Spleen (tissue), 11 donors: Measurements from ENCODE around the gene IL15. TPM values are rescaled to one million over a fixed set of nuclear protein-coding genes. Genes with fewer than 3 reads are reported as not detected.
A peak's percentile ranks its signal among the peaks of the same experiment; 100 is the strongest.

Experiments
- DNase-seq: peaks from one replicate; pipeline ENCODE4 v3.0.0-alpha.2; 2020
- H3K27ac ChIP-seq, 8 donors: fragments of 200-600 bp; sonication (generic) in 7 of 8; 1 replicate in 4 of 8; 2 replicates in 4 of 8; pipeline versions ENCODE4 v1.5.0 to v1.8.0; 2016 to 2021; ENCODE audit warnings: inconsistent platforms in 4 of 8, mild to moderate bottlenecking in 4 of 8, moderate library complexity in 1 of 8
- H3K27me3 ChIP-seq, 7 donors: fragments of 200-600 bp; sonication (generic) in 6 of 7; replicated peaks in 1 of 7; 1 replicate in 4 of 7; 2 replicates in 3 of 7; pipeline versions ENCODE4 v1.5.0 to v1.8.0; 2016 to 2021; ENCODE audit warnings: inconsistent platforms in 3 of 7, mild to moderate bottlenecking in 1 of 7
- H3K36me3 ChIP-seq, 6 donors: fragments of 200-600 bp; sonication (generic) in 5 of 6; 1 replicate in 4 of 6; 2 replicates in 2 of 6; pipeline versions ENCODE4 v1.5.0 to v1.8.0; 2016 to 2021; ENCODE audit warnings: inconsistent platforms in 2 of 6
- H3K4me1 ChIP-seq, 6 donors: fragments of 200-600 bp; sonication (generic) in 5 of 6; 1 replicate in 3 of 6; 2 replicates in 3 of 6; pipeline versions ENCODE4 v1.5.0 to v1.8.0; 2016 to 2021; ENCODE audit warnings: inconsistent platforms in 3 of 6
- H3K4me3 ChIP-seq, 8 donors: fragments of 200-600 bp; sonication (generic) in 7 of 8; 1 replicate in 4 of 8; 2 replicates in 4 of 8; pipeline versions ENCODE4 v1.5.0 to v1.8.0; 2016 to 2021; ENCODE audit warnings: inconsistent platforms in 4 of 8, mild to moderate bottlenecking in 4 of 8, moderate library complexity in 2 of 8
- H3K9me3 ChIP-seq, 8 donors: fragments of 200-600 bp; sonication (generic) in 7 of 8; 1 replicate in 4 of 8; 2 replicates in 4 of 8; pipeline versions ENCODE4 v1.5.0 to v1.8.0; 2016 to 2021; ENCODE audit warnings: inconsistent platforms in 4 of 8
- POLR2A ChIP-seq, 3 donors: fragments of 450-650 bp; IDR thresholded peaks; one replicate each; pipeline ENCODE4 v1.5.1; 2017; ENCODE audit warnings: antibody characterized with exemption in 3 of 3, mild to moderate bottlenecking in 1 of 3
- POLR2AphosphoS5 ChIP-seq, 3 donors: sonication (generic); formaldehyde crosslinking; IDR thresholded peaks; one replicate each; pipeline ENCODE4 v1.5.1; 2017; ENCODE audit warnings: antibody characterized with exemption in 3 of 3
- WGBS, 5 donors: extraction: QIAGEN DNeasy Blood & Tissue Kit in 3 of 5; methylation state at CpG; one replicate each; pipeline versions ENCODE4 v1.1.5 to v1.1.7; 2013 to 2018; 5-methylcytosine and 5-hydroxymethylcytosine counted together
- intact Hi-C: fragments of 100-400 bp; cut with DNase I; formaldehyde crosslinking; loops from one replicate; pipeline ENCODE4 v1.15.0; 2023; ENCODE audit warnings: low total_unique reads
- polyA plus RNA-seq, 3 donors: library from polyadenylated mRNA; stranded (reverse); fragments of 200-250 nt; gene quantifications; one replicate each; pipeline ENCODE4 v1.2.1, GENCODE V29; 2013
- total RNA-seq, 7 donors: library from RNA; depleted of rRNA in 3 of 7; stranded (reverse); fragments of >200 nt in 3 of 7; fragmentation: NEBNext Ultra II Directional in 4 of 7; extraction: Animal tissue kit (Norgen Biotek cat#: 25700) in 4 of 7; gene quantifications; one replicate each; pipeline versions ENCODE4 v1.1.0 to v1.2.1, GENCODE V29; 2016 to 2021
- TF ChIP-seq, protein P1 (sequence below), 11 experiments: fragments of 200-600 bp in 7 of 11; fragments of 450-650 bp in 4 of 11; sonication (generic) in 4 of 11; IDR thresholded peaks in 8 of 11; conservative IDR thresholded peaks in 3 of 11; 1 replicate in 7 of 11; 2 replicates in 4 of 11; pipeline versions ENCODE4 v1.4.0 to v1.8.0; 2016 to 2021; ENCODE audit warnings: antibody characterized with exemption in 11 of 11, inconsistent platforms in 4 of 11, mild to moderate bottlenecking in 1 of 11
- donor health status: healthy with polysubstance abuse.
- donor health status: DM: no; HTN: no; CAD: no; lungs with moderate emphysema.
- donor health status: DM: no; HTN: no; CAD: no.
- donor health status: Bipolar disorder and iron deficiency.
- donor health status: healthy.
- donor health status: DM: no; HTN: no; CAD: no.
- donor health status: DM: yes; HTN: yes; CAD: no.

The IL15 gene
- total and polyA plus RNA-seq, 10 donors = 15.9 to 37.0 (median 21.1) TPM

DNA sequence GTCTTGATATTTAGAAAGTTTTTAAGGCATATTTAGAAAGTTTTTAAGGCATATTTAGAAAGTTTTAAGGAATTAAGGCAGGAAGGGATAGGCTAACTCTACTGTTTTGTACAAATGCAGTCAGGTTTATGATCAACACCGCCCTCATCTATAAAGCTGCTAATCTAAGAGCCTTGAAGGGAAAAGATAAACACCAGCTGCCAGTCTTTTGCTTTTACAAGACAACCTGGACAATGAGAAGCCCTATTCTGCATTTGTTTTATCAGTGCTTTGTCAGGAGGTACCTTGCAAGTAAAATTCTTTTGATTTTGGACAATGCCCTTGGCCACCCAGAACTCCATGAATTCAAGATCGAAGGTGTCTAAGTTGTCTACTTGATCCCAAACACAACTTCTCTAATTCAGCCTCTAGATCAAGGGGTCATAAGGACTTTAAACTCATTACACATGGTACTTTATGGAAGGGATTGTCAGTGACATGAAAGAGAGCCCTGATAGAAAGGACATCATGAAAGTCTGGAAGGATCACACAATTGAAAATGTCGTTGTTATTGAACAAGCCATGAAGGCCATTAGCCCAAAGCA lies 39.8 kb downstream of the IL15 start:
- TF ChIP-seq POLR2A (IDR thresholded peaks at IDR 0.05) (no peak), POLR2AphosphoS5 (IDR thresholded peaks at IDR 0.05) (no peak)
- TF ChIP-seq, protein P1, sequence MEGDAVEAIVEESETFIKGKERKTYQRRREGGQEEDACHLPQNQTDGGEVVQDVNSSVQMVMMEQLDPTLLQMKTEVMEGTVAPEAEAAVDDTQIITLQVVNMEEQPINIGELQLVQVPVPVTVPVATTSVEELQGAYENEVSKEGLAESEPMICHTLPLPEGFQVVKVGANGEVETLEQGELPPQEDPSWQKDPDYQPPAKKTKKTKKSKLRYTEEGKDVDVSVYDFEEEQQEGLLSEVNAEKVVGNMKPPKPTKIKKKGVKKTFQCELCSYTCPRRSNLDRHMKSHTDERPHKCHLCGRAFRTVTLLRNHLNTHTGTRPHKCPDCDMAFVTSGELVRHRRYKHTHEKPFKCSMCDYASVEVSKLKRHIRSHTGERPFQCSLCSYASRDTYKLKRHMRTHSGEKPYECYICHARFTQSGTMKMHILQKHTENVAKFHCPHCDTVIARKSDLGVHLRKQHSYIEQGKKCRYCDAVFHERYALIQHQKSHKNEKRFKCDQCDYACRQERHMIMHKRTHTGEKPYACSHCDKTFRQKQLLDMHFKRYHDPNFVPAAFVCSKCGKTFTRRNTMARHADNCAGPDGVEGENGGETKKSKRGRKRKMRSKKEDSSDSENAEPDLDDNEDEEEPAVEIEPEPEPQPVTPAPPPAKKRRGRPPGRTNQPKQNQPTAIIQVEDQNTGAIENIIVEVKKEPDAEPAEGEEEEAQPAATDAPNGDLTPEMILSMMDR (IDR thresholded peaks at IDR 0.05 in 8 of 11, conservative IDR thresholded peaks at IDR 0.05 in 3 of 11) = no peak
- WGBS, 5 donors = 55 to 85% (median 72%) methylated on average over 3 of the region's 3 CpGs
- intact Hi-C loops = no loop called here
- Histone ChIP-seq H3K27me3 (no peaks in the 10 kb centered on the region), H3K27ac (no peak overlapping the region), H3K4me3 (no peak overlapping the region), H3K4me1 (peaks cover 0 to 15% (median 0%) of the 10 kb centered on the region in 6 donors), H3K9me3 (no peaks in the 10 kb centered on the region), H3K36me3 (no peaks in the 10 kb centered on the region)
- no peak for DNase-seq

DNA sequence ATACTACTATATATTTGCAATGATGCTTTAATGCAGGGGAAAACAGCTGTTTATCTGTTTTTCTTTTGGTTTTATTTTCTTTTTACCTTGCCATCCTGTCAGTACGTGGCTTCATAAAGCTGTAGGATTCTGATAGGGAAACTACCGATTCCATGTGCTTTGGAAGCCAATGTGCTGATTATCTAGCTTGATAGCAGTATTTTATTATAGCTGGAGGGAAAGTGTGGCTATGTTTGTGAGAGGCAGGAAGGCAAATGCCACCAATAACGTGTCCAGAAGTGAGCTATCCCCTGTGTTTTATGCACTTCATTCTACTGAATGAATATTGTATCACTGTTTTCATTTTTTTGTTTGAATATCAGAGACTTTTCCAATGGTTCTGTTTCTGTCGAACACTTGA lies 43.7 kb downstream of the IL15 start:
- H3K4me3 ChIP-seq = no peak overlapping the region
- WGBS, 5 donors = 71 to 82% (median 76%) methylated on average over 4 of the region's 4 CpGs

DNA sequence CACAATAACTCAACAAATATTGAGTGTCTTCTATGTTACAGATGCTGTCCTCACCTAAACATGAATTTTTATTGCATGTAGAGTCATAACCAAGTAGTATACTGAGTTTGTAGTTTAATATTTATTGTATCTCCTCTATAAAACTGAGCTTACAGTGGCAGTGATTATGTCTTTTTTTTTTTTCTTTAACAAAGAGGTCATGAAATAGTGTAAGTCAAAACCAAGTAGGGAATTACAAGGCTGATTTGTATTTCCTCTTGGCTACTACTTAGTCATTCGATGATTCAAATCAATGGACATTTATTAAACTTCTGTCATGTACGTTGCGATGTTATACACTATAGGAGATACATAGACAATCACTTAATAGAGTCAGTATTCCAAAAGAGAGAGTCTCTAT lies 48.4 kb downstream of the IL15 start:
- intact Hi-C loops = no loop called here
- no peak for DNase-seq
- TF ChIP-seq POLR2A (IDR thresholded peaks at IDR 0.05) (no peak), POLR2AphosphoS5 (IDR thresholded peaks at IDR 0.05) (no peak)
- TF ChIP-seq, protein P1 (IDR thresholded peaks at IDR 0.05 in 8 of 11, conservative IDR thresholded peaks at IDR 0.05 in 3 of 11) = no peak
- H3K36me3 ChIP-seq = peaks cover 0 to 13% (median 1%) of the 10 kb centered on the region in 6 donors
- no peaks in the 10 kb centered on the region for H3K27me3 ChIP-seq
- H3K27ac ChIP-seq = no peak overlapping the region
- peaks cover 0 to 24% (median 11%) of the 10 kb centered on the region in 6 donors for H3K4me1 ChIP-seq
- 83 to 93% (median 88%) methylated on average over 3 of the region's 3 CpGs for WGBS, 5 donors
- H3K9me3 ChIP-seq = no peaks in the 10 kb centered on the region
- no peak overlapping the region for H3K4me3 ChIP-seq

More for the DNA sequence above, 43.7 kb downstream of the IL15 start:
- Histone ChIP-seq H3K27ac (no peak overlapping the region), H3K9me3 (no peaks in the 10 kb centered on the region), H3K4me1 (peaks cover 0 to 16% (median 0%) of the 10 kb centered on the region in 6 donors), H3K36me3 (no peaks in the 10 kb centered on the region), H3K27me3 (no peaks in the 10 kb centered on the region)
- TF ChIP-seq, protein P1 (IDR thresholded peaks at IDR 0.05 in 8 of 11, conservative IDR thresholded peaks at IDR 0.05 in 3 of 11) = no peak
- TF ChIP-seq POLR2AphosphoS5 (IDR thresholded peaks at IDR 0.05) (no peak), POLR2A (IDR thresholded peaks at IDR 0.05) (no peak)
- DNase-seq = no peak
- intact Hi-C loops = no loop called here

DNA sequence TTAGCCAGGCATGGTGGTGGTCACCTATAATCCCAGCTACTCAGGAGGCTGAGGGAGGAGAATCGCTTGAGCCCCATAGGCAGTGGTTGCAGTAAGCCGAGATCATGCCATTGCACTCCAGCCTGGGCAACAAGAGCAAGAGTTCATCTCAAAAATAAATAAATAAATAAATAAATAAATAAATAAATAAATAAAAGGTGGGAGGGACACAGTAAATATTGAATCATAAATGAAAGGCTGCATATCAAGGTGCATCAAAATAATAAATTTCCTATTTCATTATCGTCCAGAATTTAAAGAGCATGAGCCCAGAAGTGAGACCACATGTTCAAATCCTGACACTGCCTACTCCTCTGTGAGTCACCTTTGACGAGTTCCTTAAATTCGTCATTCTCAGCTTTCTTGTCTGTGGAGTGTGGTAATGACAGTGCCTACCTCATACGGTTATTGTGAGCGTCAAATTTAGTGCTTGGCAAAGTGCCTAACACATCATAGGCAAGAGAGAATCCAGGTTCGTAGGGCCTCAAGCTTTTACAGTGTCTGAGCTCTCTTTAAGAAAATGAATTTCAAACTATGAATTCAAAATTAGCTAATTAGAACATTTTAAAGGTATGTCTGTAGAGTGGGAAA lies 49.9 kb downstream of the IL15 start:
- no peak for DNase-seq
- 74 to 83% (median 77%) methylated on average over 8 of the region's 8 CpGs for WGBS, 5 donors
- Histone ChIP-seq H3K9me3 (no peaks in the 10 kb centered on the region), H3K27me3 (no peaks in the 10 kb centered on the region), H3K36me3 (peaks cover 0 to 23% (median 10%) of the 10 kb centered on the region in 6 donors), H3K4me3 (no peak overlapping the region), H3K4me1 (peaks cover 0 to 15% (median 11%) of the 10 kb centered on the region in 6 donors), H3K27ac (peak overlapping the region in 2 of 8 donors; percentile 16 to 22)
- TF ChIP-seq POLR2AphosphoS5 (IDR thresholded peaks at IDR 0.05) (no peak), POLR2A (IDR thresholded peaks at IDR 0.05) (no peak)
- TF ChIP-seq, protein P1 (IDR thresholded peaks at IDR 0.05 in 8 of 11, conservative IDR thresholded peaks at IDR 0.05 in 3 of 11) = no peak
- intact Hi-C loops = no loop called here
